ENCODE results near the gene MRTFB.

GRCh38 chr16:14232106-14232864, 161.2 kb downstream of the MRTFB start:
- TF ChIP-seq POLR2AphosphoS5 (IDR thresholded peaks at IDR 0.05; ENCODE audit: low read depth): no peak
- no peak for TF ChIP-seq CTCF (conservative IDR thresholded peaks at IDR 0.05; ENCODE audit: low read depth in 2 of 2)
- no peak for TF ChIP-seq EZH2 (IDR thresholded peaks at IDR 0.05; ENCODE audit: low read depth, unreplicated experiment)
- TF ChIP-seq ETS1 (IDR thresholded peaks at IDR 0.05): no peak
- TF ChIP-seq, protein P1, sequence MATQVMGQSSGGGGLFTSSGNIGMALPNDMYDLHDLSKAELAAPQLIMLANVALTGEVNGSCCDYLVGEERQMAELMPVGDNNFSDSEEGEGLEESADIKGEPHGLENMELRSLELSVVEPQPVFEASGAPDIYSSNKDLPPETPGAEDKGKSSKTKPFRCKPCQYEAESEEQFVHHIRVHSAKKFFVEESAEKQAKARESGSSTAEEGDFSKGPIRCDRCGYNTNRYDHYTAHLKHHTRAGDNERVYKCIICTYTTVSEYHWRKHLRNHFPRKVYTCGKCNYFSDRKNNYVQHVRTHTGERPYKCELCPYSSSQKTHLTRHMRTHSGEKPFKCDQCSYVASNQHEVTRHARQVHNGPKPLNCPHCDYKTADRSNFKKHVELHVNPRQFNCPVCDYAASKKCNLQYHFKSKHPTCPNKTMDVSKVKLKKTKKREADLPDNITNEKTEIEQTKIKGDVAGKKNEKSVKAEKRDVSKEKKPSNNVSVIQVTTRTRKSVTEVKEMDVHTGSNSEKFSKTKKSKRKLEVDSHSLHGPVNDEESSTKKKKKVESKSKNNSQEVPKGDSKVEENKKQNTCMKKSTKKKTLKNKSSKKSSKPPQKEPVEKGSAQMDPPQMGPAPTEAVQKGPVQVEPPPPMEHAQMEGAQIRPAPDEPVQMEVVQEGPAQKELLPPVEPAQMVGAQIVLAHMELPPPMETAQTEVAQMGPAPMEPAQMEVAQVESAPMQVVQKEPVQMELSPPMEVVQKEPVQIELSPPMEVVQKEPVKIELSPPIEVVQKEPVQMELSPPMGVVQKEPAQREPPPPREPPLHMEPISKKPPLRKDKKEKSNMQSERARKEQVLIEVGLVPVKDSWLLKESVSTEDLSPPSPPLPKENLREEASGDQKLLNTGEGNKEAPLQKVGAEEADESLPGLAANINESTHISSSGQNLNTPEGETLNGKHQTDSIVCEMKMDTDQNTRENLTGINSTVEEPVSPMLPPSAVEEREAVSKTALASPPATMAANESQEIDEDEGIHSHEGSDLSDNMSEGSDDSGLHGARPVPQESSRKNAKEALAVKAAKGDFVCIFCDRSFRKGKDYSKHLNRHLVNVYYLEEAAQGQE (IDR thresholded peaks at IDR 0.05; ENCODE audit: unreplicated experiment): no peak
- no peak for TF ChIP-seq ZNF462 (CRISPR knock-in tag; IDR thresholded peaks at IDR 0.05)
- TF ChIP-seq CREB1 (CRISPR knock-in tag; IDR thresholded peaks at IDR 0.05; ENCODE audit: low read depth): no peak
- no peak for TF ChIP-seq EZH2phosphoT487 (IDR thresholded peaks at IDR 0.05; ENCODE audit: unreplicated experiment)
